Sigmoid colon (tissue), 7 donors: ENCODE results near the gene MIER1. TPM values are rescaled to one million over a fixed set of nuclear protein-coding genes. Genes with fewer than 3 reads are reported as not detected.

ENCODE experiments used
- DNase-seq: peaks from one replicate; pipeline ENCODE4 v3.0.0-alpha.2; 2019
- H3K27ac ChIP-seq, 4 donors: fragments of 200-600 bp; sonication (generic); one replicate each; pipeline ENCODE4 v1.5.1; 2016 to 2019; ENCODE audit warnings: mild to moderate bottlenecking in 1 of 4
- H3K27me3 ChIP-seq, 3 donors: fragments of 200-600 bp; sonication (generic); one replicate each; pipeline ENCODE4 v1.5.1; 2019; ENCODE audit warnings: mild to moderate bottlenecking in 1 of 3
- H3K36me3 ChIP-seq, 4 donors: fragments of 200-600 bp; sonication (generic); one replicate each; pipeline ENCODE4 v1.5.1; 2016 to 2019
- H3K4me1 ChIP-seq, 4 donors: fragments of 200-600 bp; sonication (generic); one replicate each; pipeline ENCODE4 v1.5.1; 2017 to 2019
- H3K4me3 ChIP-seq, 4 donors: fragments of 200-600 bp; sonication (generic); one replicate each; pipeline ENCODE4 v1.5.1; 2017 to 2019; ENCODE audit warnings: mild to moderate bottlenecking in 2 of 4, moderate library complexity in 1 of 4
- H3K9me3 ChIP-seq, 4 donors: fragments of 200-600 bp in 3 of 4; sonication (generic) in 3 of 4; one replicate each; pipeline versions ENCODE4 v1.5.1 to v1.6.1; 2013 to 2019
- CTCF ChIP-seq, 4 experiments: fragments of 450-650 bp in 3 of 4; fragments of 200-600 bp in 1 of 4; IDR thresholded peaks; one replicate each; pipeline ENCODE4 v1.5.1; 2016 to 2019; ENCODE audit warnings: antibody characterized with exemption in 4 of 4, mild to moderate bottlenecking in 3 of 4, moderate library complexity in 2 of 4
- EP300 ChIP-seq, 4 donors: sonication (generic); formaldehyde crosslinking; IDR thresholded peaks; one replicate each; pipeline ENCODE4 v1.6.1; 2017; ENCODE audit warnings: antibody characterized with exemption in 4 of 4
- POLR2A ChIP-seq, 2 donors: fragments of 450-650 bp; IDR thresholded peaks; one replicate each; pipeline ENCODE4 v1.6.1; 2016; ENCODE audit warnings: antibody characterized with exemption in 2 of 2, mild to moderate bottlenecking in 2 of 2, moderate library complexity in 2 of 2
- POLR2AphosphoS5 ChIP-seq, 4 donors: sonication (generic); formaldehyde crosslinking; IDR thresholded peaks; one replicate each; pipeline ENCODE4 v1.6.1; 2017; ENCODE audit warnings: antibody characterized with exemption in 4 of 4
- WGBS, 2 donors: extraction: QIAGEN DNeasy Blood & Tissue Kit; methylation state at CpG; one replicate each; pipeline ENCODE4 v1.1.7; 2013; 5-methylcytosine and 5-hydroxymethylcytosine counted together
- intact Hi-C: fragments of 100-400 bp; cut with DNase I; formaldehyde crosslinking; loops from one replicate; pipeline ENCODE4 v1.15.1; 2023
- polyA plus RNA-seq, 3 donors: library from polyadenylated mRNA; stranded (reverse); fragments of 200-250 nt; gene quantifications; one replicate each; pipeline ENCODE4 v1.2.3, GENCODE V29; 2013
- total RNA-seq, 4 donors: library from RNA; depleted of rRNA; stranded (reverse); fragments of >200 nt; gene quantifications; one replicate each; pipeline ENCODE4 v1.1.0, GENCODE V29; 2016
- donor health status: healthy with polysubstance abuse.
- donor health status: Bipolar disorder and iron deficiency.
- donor health status: healthy.

Gene MIER1
- total and polyA plus RNA-seq, 7 donors = 21.1 to 65.6 (median 53.2) TPM

- no peak overlapping the region for H3K4me3 ChIP-seq
- 61 to 65% methylated on average over 1 of the region's 1 CpG for WGBS, 2 donors
- intact Hi-C loops = loop anchor here (5.0 to 10.0 kb wide), 3 partner anchors 48 to 501 kb away; partner anchors contain the start of genes C1orf141 and SLC35D1
- peaks cover 0 to 41% (median 24%) of the 10 kb centered on the region in 4 donors for H3K4me1 ChIP-seq
- H3K27me3 ChIP-seq = no peaks in the 10 kb centered on the region
- H3K9me3 ChIP-seq = no peaks in the 10 kb centered on the region
- DNase-seq = no peak
- peaks cover 0 to 32% (median 0%) of the 10 kb centered on the region in 4 donors for H3K36me3 ChIP-seq
- no peak overlapping the region for H3K27ac ChIP-seq
- no peak for TF ChIP-seq EP300 (IDR thresholded peaks at IDR 0.05)
- no peak for TF ChIP-seq POLR2A (IDR thresholded peaks at IDR 0.05)
- TF ChIP-seq CTCF (IDR thresholded peaks at IDR 0.05) = no peak
- no peak for TF ChIP-seq POLR2AphosphoS5 (IDR thresholded peaks at IDR 0.05)
Observed at GRCh38 chr1:67004176-67004575, 79.4 kb downstream of the MIER1 start.

GRCh38 chr1:67005068-67005467 is 80.3 kb downstream of the MIER1 start:
- Histone ChIP-seq H3K4me3 (no peak overlapping the region), H3K9me3 (no peaks in the 10 kb centered on the region), H3K4me1 (peaks cover 0 to 32% (median 16%) of the 10 kb centered on the region in 4 donors), H3K27ac (peak overlapping the region in 1 of 4 donors; percentile 6), H3K36me3 (peaks cover 0 to 38% (median 0%) of the 10 kb centered on the region in 4 donors), H3K27me3 (no peaks in the 10 kb centered on the region)
- intact Hi-C loops = loop anchor here (10.0 kb wide), 1 partner anchor 500 kb away; no protein-coding TSS in a partner anchor
- 84 to 85% methylated on average over 8 of the region's 8 CpGs for WGBS, 2 donors
- no peak for DNase-seq
- TF ChIP-seq EP300 (IDR thresholded peaks at IDR 0.05) (no peak), POLR2A (IDR thresholded peaks at IDR 0.05) (no peak), CTCF (IDR thresholded peaks at IDR 0.05) (no peak), POLR2AphosphoS5 (IDR thresholded peaks at IDR 0.05) (no peak)

- Histone ChIP-seq H3K36me3 (peaks cover 0 to 22% (median 3%) of the 10 kb centered on the region in 4 donors), H3K4me1 (peaks cover 0 to 15% (median 0%) of the 10 kb centered on the region in 4 donors), H3K9me3 (no peaks in the 10 kb centered on the region), H3K4me3 (no peak overlapping the region), H3K27ac (no peak overlapping the region), H3K27me3 (no peaks in the 10 kb centered on the region)
- no peak for TF ChIP-seq POLR2A (IDR thresholded peaks at IDR 0.05)
- no peak for TF ChIP-seq CTCF (IDR thresholded peaks at IDR 0.05)
- no peak for TF ChIP-seq EP300 (IDR thresholded peaks at IDR 0.05)
- no peak for TF ChIP-seq POLR2AphosphoS5 (IDR thresholded peaks at IDR 0.05)
- intact Hi-C loops = loop anchor here (10.0 kb wide), 1 partner anchor 495 kb away; no protein-coding TSS in a partner anchor
- no peak for DNase-seq
- WGBS, 2 donors = 95 to 96% methylated on average over 3 of the region's 3 CpGs
Observed at GRCh38 chr1:67009792-67010191, 85.0 kb downstream of the MIER1 start.

- H3K27me3 ChIP-seq = no peaks in the 10 kb centered on the region
- no peak for DNase-seq
- no peak overlapping the region for H3K27ac ChIP-seq
- H3K36me3 ChIP-seq = peaks cover 0 to 12% (median 3%) of the 10 kb centered on the region in 4 donors
- intact Hi-C loops = no loop called here
- no peaks in the 10 kb centered on the region for H3K9me3 ChIP-seq
- no peak overlapping the region for H3K4me3 ChIP-seq
- no peak for TF ChIP-seq POLR2AphosphoS5 (IDR thresholded peaks at IDR 0.05)
- TF ChIP-seq CTCF (IDR thresholded peaks at IDR 0.05) = no peak
- no peak for TF ChIP-seq EP300 (IDR thresholded peaks at IDR 0.05)
- TF ChIP-seq POLR2A (IDR thresholded peaks at IDR 0.05) = no peak
- peaks cover 0 to 14% (median under 1%) of the 10 kb centered on the region in 4 donors for H3K4me1 ChIP-seq
- 40 to 59% methylated on average over 2 of the region's 2 CpGs for WGBS, 2 donors
Observed at GRCh38 chr1:67013573-67013972, 88.8 kb downstream of the MIER1 start.

- Histone ChIP-seq H3K27me3 (no peaks in the 10 kb centered on the region), H3K4me3 (no peak overlapping the region), H3K27ac (peak overlapping the region in 3 of 4 donors; percentile 67 to 79 (median 73)), H3K4me1 (peaks cover 0 to 48% (median 32%) of the 10 kb centered on the region in 4 donors), H3K36me3 (peaks cover 0 to 9% (median 0%) of the 10 kb centered on the region in 4 donors), H3K9me3 (no peaks in the 10 kb centered on the region)
- DNase-seq = no peak
- intact Hi-C loops = no loop called here
- 87 to 92% methylated on average over 2 of the region's 2 CpGs for WGBS, 2 donors
- no peak for TF ChIP-seq POLR2AphosphoS5 (IDR thresholded peaks at IDR 0.05)
- no peak for TF ChIP-seq CTCF (IDR thresholded peaks at IDR 0.05)
- no peak for TF ChIP-seq EP300 (IDR thresholded peaks at IDR 0.05)
- no peak for TF ChIP-seq POLR2A (IDR thresholded peaks at IDR 0.05)
Observed at GRCh38 chr1:67018574-67018973, 93.8 kb downstream of the MIER1 start.
